ENCODE data around the gene BLM.
"Not testable (repeated sequence)": the region's sequence is repeated elsewhere in the genome, so short reads cannot be mapped to it uniquely, and the experiment has no call there.

Gene BLM

GRCh38 chr15:90716976-90717821 lies at the start of gene BLM:
Gene BLM (plus strand): TSS chr15:90717346. CDS start chr15:90747393, 30,047 bp downstream.
- peak; percentile 91 for DNase-seq (ENCODE audit: low read depth)

- not testable (repeated sequence) for DNase-seq (ENCODE audit: low read depth)
These were observed 49.3 kb upstream of the BLM start for GRCh38 chr15:90667755-90668345.

DNA sequence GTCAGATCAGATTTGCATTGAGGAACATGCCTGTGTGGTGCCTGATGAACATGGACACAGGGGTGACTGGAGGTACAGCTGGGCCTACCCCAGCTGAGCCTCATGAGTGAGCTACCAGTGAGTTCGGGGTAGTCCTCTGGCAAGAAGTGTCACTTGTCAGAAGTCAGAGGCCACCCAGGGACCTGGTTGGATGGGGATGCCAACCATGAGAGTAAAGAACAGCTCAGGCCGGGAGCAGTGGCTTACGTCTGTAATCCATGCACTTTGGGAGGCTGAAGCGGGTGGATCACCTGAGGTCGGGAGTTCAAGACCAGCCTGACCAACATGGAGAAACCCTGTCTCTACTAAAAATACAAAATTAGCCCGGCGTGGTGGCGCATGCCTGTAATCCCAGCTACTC lies 46.5 kb upstream of the BLM start:
- not testable (repeated sequence) for DNase-seq (ENCODE audit: low read depth)

GRCh38 chr15:90671216-90671615 lies 45.9 kb upstream of the BLM start:
- no peak for DNase-seq (ENCODE audit: low read depth)

DNA sequence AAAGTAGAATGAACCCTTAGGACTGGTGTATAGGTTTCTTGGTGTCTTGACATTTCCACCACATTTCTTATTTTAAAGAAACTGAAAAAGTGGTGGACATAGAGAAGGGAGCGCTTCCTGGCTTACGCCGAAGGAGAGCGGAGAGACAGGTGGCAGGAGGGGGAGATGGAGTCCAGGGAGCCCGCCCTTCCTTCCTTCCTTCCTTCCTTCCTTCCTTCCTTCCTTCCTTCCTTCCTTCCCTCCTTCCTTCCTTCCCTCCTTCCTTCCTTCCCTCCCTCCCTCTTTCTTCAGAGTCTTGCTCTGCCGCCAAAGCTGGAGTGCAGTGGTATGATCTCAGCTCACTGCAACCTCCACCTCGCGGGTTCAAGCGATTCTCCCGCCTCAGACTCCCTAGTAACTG lies 43.8 kb upstream of the BLM start:
- DNase-seq (ENCODE audit: low read depth), result not testable (repeated sequence)

DNA sequence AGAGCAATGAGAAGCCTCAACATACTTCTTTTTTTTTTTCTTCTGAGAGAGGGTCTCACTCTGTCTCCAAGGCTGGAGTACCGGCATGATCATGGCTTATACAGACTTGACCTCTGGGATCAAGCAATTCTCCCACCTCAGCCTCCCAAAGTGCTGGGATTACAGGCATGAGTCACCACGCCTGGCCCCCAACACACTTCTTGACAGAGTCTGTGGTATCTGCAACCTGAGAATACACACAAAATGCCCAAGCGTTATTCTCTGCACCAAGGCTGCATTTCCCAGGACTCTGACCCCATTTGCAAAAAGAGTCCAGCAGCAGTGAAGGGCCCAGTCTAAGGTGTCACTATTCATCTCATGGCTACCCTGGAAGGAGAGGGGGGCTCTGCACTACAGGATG lies 42.7 kb upstream of the BLM start:
- DNase-seq (ENCODE audit: low read depth), result no peak

- DNase-seq (ENCODE audit: low read depth), result no peak
These were observed 41.7 kb upstream of the BLM start for GRCh38 chr15:90675464-90675863.

DNA sequence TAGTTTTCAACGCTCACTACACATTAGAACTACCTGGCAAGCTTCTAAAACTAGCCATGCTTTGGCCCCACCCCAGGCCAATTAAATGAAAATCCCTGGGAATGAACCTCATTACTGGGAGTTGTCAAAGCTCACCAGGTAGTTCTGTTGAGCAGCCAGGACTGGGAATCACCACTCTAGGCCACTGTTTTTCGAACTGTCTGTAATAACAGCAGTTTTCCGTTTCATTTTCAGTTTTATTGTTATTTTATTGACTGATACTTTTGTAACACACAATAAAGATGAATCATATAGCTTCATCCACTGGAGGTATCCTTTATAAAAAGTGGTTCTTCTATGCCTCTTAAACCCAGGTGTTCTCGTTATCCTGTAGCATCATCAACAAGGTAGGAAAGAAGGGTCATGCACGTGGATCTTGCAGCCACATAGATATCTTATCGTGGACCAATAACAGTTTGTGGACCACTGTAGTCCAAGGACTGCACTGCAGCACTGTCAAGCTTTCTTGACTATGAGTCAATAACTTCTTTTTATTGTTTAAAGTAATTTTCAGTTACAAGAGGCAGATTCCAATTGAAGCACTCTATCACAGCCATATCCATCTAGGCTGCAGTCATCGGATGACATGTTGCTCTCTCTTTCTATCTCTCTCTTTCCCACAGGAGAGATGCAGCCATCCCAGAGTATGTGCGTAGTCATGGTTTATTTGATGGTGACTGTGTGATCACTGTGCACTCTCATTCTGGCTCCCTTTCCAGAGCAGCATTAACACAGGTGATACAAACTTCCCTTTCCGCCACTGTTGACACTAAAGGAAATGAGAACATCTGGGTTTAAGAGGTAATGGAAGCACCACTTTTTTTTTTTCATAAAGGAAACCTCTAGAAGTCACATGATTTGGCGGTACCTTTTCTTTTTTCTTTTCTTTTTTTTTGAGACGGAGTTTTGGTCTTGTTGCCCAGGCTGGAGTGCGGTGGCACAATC lies 39.0 kb upstream of the BLM start:
- DNase-seq (ENCODE audit: low read depth), result no peak

DNA sequence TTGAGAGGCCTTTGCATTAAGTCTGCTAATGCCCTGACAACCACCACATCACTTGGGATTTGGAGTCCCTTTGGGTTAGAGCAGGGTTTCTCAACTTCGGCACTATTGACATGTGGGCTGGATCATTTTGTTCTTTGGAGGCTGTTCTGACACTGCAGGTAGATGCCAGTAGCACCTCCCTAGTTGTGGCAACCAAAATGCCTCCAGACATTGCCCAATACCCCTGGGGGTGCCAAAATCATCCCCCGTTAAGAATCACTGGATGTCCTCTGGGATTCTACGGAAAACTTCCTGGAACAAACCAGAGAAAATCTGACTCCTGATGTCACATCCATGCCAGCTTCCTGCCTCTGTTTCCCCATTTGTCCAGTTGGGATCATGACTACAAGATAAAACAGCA lies 37.2 kb upstream of the BLM start:
- DNase-seq (ENCODE audit: low read depth), result no peak

- no peak for DNase-seq (ENCODE audit: low read depth)
These were observed 36.7 kb upstream of the BLM start for GRCh38 chr15:90680371-90680935.

DNA sequence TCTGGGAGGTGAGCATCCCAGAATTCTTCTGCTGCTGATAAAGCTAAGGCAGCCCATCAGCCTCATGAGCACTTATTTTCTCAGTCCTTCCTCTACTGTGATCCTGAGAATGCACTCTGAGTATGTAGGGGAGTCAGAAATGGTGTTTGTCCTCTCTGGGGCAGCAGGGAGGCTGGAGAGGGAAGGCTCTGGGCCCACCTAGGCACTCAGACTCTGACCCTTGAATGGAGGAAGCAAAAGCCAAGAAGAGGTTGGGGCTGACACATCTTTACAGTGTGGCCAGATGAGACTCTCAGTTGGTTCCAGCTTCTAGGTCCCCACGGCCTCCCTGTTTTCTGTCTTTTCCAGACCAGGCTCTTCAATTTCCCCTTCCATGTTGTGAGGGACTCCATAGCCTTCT lies 36.1 kb upstream of the BLM start:
- no peak for DNase-seq (ENCODE audit: low read depth)

GRCh38 chr15:90681480-90681879 lies 35.7 kb upstream of the BLM start:
- no peak for DNase-seq (ENCODE audit: low read depth)

GRCh38 chr15:90683371-90683770 lies 33.8 kb upstream of the BLM start:
- no peak for DNase-seq (ENCODE audit: low read depth)

DNA sequence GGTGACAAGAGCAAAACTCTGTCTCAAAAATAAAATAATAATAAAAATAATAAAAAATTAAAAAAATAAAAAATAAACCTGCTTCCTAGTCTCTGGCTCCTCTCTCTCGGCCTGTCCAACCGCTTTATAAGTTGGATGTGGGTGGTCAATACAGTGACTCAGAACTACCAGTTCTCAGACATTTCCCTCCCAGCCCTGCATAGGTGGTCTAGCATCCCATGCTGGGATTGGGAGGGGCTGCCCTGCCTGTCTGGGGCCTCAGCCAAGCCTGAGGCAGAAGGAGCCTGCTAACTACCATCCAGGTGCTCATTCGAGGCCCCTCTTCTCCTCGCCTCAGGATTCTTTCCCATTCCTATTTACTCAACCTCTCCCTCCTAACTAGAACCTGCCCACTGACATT lies 33.3 kb upstream of the BLM start:
- no peak for DNase-seq (ENCODE audit: low read depth)

DNA sequence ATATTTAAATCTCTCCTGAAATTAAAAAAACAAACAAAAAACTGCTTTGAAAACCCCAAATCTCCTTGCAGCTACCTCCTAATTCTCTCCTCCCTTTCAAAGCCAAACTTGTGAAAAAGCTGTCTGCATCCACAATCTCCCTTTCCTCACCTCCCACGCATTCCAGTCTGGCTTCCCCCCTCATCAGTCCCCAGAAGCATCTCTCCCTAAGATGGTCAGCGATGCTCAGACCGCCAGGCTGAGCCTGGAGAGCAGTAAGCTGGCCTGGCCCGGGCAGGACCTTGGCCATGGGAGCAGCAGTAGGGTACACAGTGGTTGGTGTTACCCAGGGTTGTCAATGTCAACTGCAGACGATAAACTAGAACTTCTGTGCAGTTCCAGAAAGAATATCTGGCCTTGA lies 32.9 kb upstream of the BLM start:
- DNase-seq (ENCODE audit: low read depth), result no peak

- no peak for DNase-seq (ENCODE audit: low read depth)
These were observed 31.3 kb upstream of the BLM start for GRCh38 chr15:90685591-90686434.

- no peak for DNase-seq (ENCODE audit: low read depth)
These were observed 30.5 kb upstream of the BLM start for GRCh38 chr15:90686435-90687218.

- not testable (repeated sequence) for DNase-seq (ENCODE audit: low read depth)
These were observed 27.7 kb upstream of the BLM start for GRCh38 chr15:90689326-90689961.

DNA sequence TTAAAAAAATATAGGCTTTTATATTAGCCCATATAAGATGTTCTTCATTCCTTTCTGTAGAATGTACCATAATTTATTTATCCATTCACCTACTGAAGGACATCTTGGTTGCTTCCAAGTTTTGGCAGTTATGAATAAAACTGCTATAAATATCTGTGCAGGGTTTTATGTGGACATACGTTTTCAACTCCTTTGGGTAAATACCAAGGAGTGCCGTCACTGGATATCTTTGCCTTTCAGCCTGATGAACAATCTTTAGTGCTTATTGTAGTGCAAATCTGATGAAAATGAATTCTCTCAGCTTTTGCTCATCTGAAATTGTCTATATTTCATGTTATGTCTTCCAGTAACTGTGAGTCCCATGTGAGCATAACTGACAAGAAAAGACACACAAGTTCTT lies 26.6 kb upstream of the BLM start:
- DNase-seq (ENCODE audit: low read depth), result no peak

DNA sequence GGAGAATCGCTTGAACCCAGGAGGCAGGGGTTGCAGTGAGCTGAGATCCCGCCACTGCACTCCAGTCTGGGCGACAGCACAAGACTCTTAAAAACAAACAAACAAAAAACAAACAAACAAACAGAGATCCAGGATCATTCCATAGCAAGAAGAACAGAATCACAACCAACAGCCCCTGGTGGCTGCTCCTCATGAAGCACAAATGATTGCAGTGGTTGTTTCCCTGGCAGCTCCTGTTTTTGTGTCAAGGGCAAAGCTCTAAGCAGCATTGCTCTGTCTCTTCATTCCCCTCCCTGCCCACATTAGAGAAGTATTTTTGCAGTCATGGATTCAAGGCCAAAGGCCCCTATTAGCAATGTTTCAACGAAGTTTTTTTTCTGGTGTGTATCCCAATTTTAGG lies 25.8 kb upstream of the BLM start:
- no peak for DNase-seq (ENCODE audit: low read depth)

Measured in activated T-helper 9 cell treated with anti-CD3 and anti-CD28 coated beads, Interleukin-2, amount 50 U/mL, for 16 hours (primary cell).